ENCODE measurements around the gene BICC1.

The BICC1 gene

DNA sequence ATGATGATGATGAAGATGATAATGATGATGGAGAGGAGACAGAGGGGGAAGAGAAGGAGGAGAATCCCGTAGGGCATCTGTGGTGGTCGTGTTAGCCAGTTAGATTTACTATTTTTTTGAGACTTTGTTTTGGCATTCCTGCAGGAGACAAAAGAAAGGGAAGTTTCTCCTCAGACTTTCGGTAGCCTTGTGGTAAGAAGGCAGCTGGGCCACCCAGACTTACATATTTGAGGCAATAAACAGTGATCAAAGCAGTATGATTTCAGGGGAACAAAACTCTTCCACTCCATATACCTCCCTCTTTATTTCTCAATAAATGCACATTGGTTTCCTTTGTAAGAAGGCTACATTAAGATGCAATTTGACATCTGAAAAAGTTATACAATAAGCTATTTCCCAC, 32.4 kb upstream of the BICC1 start:
- no peak overlapping the region for H3K27ac ChIP-seq (ENCODE audit: low read depth, low read length, severe bottlenecking)
- 80 to 81% methylated on average over 2 to 3 of the region's 3 CpGs for WGBS, 2 experiments (ENCODE audit: insufficient coverage in 2 of 2)
- H3K4me1 ChIP-seq (ENCODE audit: control insufficient read depth, insufficient read depth, low read length, poor library complexity, severe bottlenecking), result peaks cover 19% of the 10 kb centered on the region
- H3K36me3 ChIP-seq (ENCODE audit: control insufficient read depth, insufficient read depth, low read length), result no peaks in the 10 kb centered on the region
- no peaks in the 10 kb centered on the region for H3K9me3 ChIP-seq (ENCODE audit: control insufficient read depth, low read length)
- H3K4me3 ChIP-seq (ENCODE audit: extremely low read depth, insufficient read depth, low read length, poor library complexity, severe bottlenecking), result no peak overlapping the region

DNA sequence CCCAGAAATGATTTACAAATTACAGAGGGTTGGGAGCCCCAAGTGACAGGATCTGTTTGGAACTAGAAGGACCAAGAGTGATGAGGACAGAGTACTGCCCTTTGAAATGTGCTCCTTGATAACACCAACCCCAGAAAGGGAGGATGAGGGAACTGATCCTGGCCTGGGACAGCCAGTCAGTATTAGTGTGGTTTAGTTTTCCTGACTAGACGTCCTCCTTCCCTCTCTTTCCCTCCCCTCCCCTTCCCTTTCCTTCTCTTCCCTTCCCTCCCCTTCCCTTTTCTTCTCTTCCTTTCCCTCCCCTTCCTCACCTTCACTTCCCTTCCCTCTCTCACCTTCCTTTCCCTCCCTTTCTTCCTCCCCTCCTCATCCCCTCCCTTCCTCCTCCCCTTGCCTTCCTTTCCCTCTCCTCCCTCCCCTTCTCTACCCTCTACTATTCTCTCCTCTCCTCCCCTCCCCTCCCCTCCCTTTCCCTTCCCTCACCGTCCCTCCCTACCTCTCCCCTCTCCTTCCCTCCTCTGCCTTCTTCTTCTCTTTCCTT, 31.0 kb upstream of the BICC1 start:
- H3K4me3 ChIP-seq (ENCODE audit: extremely low read depth, insufficient read depth, low read length, poor library complexity, severe bottlenecking), result no peak overlapping the region
- no peaks in the 10 kb centered on the region for H3K9me3 ChIP-seq (ENCODE audit: control insufficient read depth, low read length)
- H3K36me3 ChIP-seq (ENCODE audit: control insufficient read depth, insufficient read depth, low read length), result no peaks in the 10 kb centered on the region
- WGBS, 2 experiments (ENCODE audit: insufficient coverage in 2 of 2), result 30 to 33% methylated on average over 1 of the region's 2 CpGs
- no peak overlapping the region for H3K27ac ChIP-seq (ENCODE audit: low read depth, low read length, severe bottlenecking)
- peaks cover 6% of the 10 kb centered on the region for H3K4me1 ChIP-seq (ENCODE audit: control insufficient read depth, insufficient read depth, low read length, poor library complexity, severe bottlenecking)

DNA sequence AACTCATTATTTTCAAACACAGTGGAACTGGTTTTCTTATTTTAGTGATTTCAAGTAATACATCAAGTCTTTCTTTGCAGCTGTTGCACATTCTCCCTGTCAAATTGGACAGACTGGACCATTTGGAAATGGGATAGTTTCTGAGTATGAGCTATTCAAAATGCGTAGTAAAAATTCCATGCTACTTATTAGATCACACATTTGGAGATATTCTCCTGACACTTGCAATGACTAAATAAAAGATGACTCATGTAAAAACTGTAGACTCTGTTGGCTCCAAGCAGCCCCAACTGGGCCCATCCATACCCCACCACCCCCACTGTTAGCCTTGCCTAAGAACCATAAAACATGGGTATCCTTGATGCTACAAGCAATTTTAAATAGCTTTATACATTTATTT, 25.9 kb upstream of the BICC1 start:
- H3K36me3 ChIP-seq (ENCODE audit: control insufficient read depth, insufficient read depth, low read length), result no peaks in the 10 kb centered on the region
- no peaks in the 10 kb centered on the region for H3K4me1 ChIP-seq (ENCODE audit: control insufficient read depth, insufficient read depth, low read length, poor library complexity, severe bottlenecking)
- H3K4me3 ChIP-seq (ENCODE audit: extremely low read depth, insufficient read depth, low read length, poor library complexity, severe bottlenecking), result no peak overlapping the region
- no CpG with 5 or more reads among the region's 1 CpG for WGBS, 2 experiments (ENCODE audit: insufficient coverage in 2 of 2)
- no peak overlapping the region for H3K27ac ChIP-seq (ENCODE audit: low read depth, low read length, severe bottlenecking)
- no peaks in the 10 kb centered on the region for H3K9me3 ChIP-seq (ENCODE audit: control insufficient read depth, low read length)

DNA sequence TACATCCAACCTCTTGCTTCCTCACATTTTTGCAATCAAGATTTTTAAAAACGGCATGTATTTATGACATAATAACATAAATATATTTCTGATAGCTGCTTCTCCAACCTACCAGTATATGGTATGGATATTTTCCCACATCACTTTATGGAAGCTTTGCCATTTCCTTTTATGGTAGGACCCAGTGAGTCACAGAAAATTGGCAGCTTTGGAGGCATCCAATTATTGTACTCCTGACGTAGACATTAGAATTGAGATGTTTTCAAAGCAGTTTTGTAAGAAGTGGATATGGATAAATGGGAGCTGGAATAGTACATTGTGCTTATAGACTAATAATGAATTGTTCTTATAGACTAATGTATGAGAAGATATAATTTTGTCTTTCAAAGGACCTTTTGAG, 23.8 kb upstream of the BICC1 start:
- WGBS, 2 experiments (ENCODE audit: insufficient coverage in 2 of 2), result 100% methylated on average over 1 of the region's 2 CpGs
- Histone ChIP-seq H3K27ac (ENCODE audit: low read depth, low read length, severe bottlenecking) (no peak overlapping the region), H3K36me3 (ENCODE audit: control insufficient read depth, insufficient read depth, low read length) (no peaks in the 10 kb centered on the region), H3K9me3 (ENCODE audit: control insufficient read depth, low read length) (no peaks in the 10 kb centered on the region), H3K4me1 (ENCODE audit: control insufficient read depth, insufficient read depth, low read length, poor library complexity, severe bottlenecking) (no peaks in the 10 kb centered on the region), H3K4me3 (ENCODE audit: extremely low read depth, insufficient read depth, low read length, poor library complexity, severe bottlenecking) (no peak overlapping the region)

DNA sequence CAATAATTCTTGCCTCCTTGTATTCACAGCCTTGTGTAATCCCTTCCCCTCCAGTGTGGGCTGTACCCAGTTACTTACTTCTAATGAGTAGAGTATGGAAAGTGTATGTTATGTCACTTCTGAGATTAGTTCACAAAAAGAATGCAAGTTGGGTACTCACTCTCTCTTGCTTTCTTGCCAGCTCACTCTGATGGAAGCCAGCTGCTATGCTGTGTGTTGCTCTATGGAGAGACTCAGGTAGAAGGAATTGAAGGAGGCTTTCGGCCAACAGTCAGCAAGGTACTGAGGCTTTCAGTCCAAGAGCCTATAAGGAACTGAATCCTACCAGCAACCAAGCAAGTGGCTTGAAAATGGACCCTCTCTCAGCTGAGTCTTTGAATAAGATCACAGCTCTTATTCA, 9.7 kb upstream of the BICC1 start:
- Histone ChIP-seq H3K9me3 (ENCODE audit: control insufficient read depth, low read length) (no peaks in the 10 kb centered on the region), H3K27ac (ENCODE audit: low read depth, low read length, severe bottlenecking) (no peak overlapping the region), H3K4me3 (ENCODE audit: extremely low read depth, insufficient read depth, low read length, poor library complexity, severe bottlenecking) (no peak overlapping the region), H3K36me3 (ENCODE audit: control insufficient read depth, insufficient read depth, low read length) (no peaks in the 10 kb centered on the region), H3K4me1 (ENCODE audit: control insufficient read depth, insufficient read depth, low read length, poor library complexity, severe bottlenecking) (no peaks in the 10 kb centered on the region)
- WGBS, 2 experiments (ENCODE audit: insufficient coverage in 2 of 2), result 86% methylated on average over 1 of the region's 1 CpG

DNA sequence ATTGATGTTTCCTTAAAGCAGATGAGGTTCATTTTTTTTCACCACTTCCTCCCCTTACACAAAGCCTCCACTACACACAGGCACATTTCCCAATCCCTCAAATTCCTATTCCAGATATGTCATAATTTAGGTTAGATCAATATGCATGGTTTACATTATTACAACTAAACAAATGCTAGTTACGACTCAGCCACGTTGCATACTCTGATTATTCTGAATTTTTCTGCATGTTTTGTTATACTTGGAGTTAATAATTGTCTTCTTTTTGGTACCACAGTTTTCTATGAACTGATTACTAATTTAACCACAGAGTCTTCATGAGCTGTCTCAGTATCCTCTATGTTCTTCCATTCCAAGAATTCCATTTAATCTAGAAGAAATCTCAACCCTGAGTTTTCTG, 4.4 kb upstream of the BICC1 start:
- H3K27ac ChIP-seq (ENCODE audit: low read depth, low read length, severe bottlenecking), result no peak overlapping the region
- H3K4me3 ChIP-seq (ENCODE audit: extremely low read depth, insufficient read depth, low read length, poor library complexity, severe bottlenecking), result no peak overlapping the region
- no peaks in the 10 kb centered on the region for H3K36me3 ChIP-seq (ENCODE audit: control insufficient read depth, insufficient read depth, low read length)
- no peaks in the 10 kb centered on the region for H3K9me3 ChIP-seq (ENCODE audit: control insufficient read depth, low read length)
- H3K4me1 ChIP-seq (ENCODE audit: control insufficient read depth, insufficient read depth, low read length, poor library complexity, severe bottlenecking), result no peaks in the 10 kb centered on the region
- no CpG with 5 or more reads among the region's 2 CpGs for WGBS, 2 experiments (ENCODE audit: insufficient coverage in 2 of 2)

DNA sequence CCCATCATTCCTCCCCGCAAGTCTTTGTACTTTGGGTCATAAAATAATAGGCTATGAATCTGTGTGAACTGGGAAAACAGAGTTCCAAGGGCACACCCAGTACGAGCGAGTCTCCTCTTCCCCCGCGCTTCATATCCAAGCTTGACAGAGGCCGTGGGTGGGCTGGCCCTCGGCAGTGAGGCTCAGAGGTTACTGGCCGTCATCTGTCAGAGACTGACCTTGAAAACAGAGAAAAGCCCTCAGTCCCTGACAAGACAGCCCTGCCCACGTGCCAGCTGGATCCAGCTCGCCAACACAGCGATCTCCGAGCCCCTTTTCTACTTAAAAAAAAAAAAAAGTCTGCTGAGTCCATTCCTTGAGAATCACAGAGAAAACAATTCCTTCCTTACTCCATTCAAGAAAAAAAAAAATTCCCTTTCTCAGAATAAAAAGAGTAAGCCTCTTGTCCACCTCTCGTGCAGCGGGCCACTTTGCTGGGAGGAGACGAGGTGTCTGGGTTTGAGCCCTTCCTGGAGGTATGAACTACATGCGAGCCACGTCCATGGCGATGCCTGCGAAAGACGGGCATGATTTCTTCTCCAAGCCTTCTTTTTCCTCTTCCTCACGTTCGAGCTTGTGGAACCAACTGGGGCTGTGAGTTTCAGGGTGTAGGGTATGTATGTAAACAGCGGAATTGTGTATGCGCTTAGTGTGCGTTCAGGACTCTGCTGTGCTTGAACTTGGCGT, 744 bp upstream of the BICC1 start:
- Histone ChIP-seq H3K4me3 (ENCODE audit: extremely low read depth, insufficient read depth, low read length, poor library complexity, severe bottlenecking) (peak overlapping the region; percentile 20), H3K9me3 (ENCODE audit: control insufficient read depth, low read length) (no peaks in the 10 kb centered on the region), H3K36me3 (ENCODE audit: control insufficient read depth, insufficient read depth, low read length) (no peaks in the 10 kb centered on the region), H3K27ac (ENCODE audit: low read depth, low read length, severe bottlenecking) (no peak overlapping the region), H3K4me1 (ENCODE audit: control insufficient read depth, insufficient read depth, low read length, poor library complexity, severe bottlenecking) (no peaks in the 10 kb centered on the region)
- 59 to 66% methylated on average over 12 to 17 of the region's 26 CpGs for WGBS, 2 experiments (ENCODE audit: insufficient coverage in 2 of 2)

DNA sequence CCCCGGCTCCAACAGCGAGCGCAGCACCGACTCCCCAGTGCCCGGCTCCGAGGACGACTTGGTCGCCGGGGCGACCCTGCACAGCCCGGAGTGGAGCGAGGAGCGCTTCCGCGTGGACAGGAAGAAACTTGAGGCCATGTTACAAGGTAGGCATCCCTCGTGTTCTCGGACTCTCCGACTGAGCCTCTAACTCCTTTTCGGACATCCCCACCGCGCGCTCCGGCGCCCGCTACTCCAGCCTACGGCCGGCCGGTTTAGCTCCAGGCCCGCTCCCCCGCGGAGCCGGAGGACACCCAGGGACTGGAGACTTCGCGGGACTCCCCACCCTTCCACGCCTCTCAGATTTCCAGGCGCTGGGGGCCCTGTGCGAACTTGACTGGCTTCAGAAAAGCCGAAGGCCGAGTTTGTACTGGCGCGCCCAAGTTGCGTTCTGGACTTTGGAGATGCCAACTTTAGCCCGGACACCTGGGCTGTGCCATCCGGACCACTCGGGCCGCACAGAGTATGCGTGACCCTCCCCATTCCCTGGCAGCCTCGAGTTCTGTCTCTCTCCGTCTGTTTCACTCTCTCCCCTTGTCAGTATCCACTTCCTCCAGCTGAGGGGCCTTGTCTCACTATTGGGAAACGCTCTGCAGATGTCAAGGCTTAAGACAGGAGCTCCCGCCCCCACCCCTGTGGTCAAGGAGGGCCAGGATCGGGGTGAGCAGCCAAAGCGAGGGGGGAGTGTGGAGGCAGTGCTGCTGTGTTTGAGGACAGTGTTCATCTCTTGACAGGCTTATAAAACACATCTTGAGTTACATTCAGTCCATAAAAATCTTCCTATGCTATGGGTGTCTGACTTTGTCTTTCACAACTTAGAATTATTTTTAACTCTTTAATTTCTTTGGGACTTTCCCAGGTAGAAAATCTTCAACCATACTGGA, 777 bp downstream of the BICC1 start:
- H3K4me1 ChIP-seq (ENCODE audit: control insufficient read depth, insufficient read depth, low read length, poor library complexity, severe bottlenecking), result no peaks in the 10 kb centered on the region
- 1 to 2% methylated on average over 30 to 39 of the region's 53 CpGs for WGBS, 2 experiments (ENCODE audit: insufficient coverage in 2 of 2)
- no peaks in the 10 kb centered on the region for H3K36me3 ChIP-seq (ENCODE audit: control insufficient read depth, insufficient read depth, low read length)
- H3K9me3 ChIP-seq (ENCODE audit: control insufficient read depth, low read length), result no peaks in the 10 kb centered on the region
- no peak overlapping the region for H3K27ac ChIP-seq (ENCODE audit: low read depth, low read length, severe bottlenecking)
- peak overlapping the region; percentile 64 for H3K4me3 ChIP-seq (ENCODE audit: extremely low read depth, insufficient read depth, low read length, poor library complexity, severe bottlenecking)

DNA sequence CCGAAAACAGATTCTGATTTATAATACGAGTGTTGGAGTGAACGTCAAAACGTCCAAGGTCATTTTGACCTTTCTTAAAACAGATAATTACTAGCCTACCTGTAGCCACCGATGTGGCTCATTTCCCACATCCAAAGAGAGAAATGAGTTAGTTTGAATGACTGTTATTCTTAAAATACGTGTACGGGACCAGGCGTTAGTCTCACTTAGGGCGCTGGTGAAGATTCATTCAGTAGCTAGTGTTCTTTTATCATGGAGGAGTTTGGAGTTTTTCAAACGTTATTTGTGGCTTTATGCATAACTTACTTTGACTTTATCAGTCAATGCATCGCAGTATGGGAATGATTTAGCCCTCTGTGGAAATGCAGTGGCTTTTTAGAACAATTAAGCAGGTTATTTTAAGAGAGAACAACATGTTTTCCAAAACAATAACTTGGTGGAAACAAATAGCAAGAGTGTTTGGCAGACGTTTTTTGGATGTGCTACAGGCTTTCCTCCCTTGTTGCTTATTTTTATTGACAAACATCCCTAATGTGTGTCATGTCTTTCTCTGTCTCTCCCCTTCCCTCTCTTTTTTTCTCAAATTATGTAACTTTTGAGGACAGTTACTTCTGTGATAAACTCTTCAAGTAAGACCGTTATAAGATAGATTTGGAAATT, 1.6 kb downstream of the BICC1 start:
- Histone ChIP-seq H3K4me1 (ENCODE audit: control insufficient read depth, insufficient read depth, low read length, poor library complexity, severe bottlenecking) (peaks cover 4% of the 10 kb centered on the region), H3K9me3 (ENCODE audit: control insufficient read depth, low read length) (no peaks in the 10 kb centered on the region), H3K27ac (ENCODE audit: low read depth, low read length, severe bottlenecking) (no peak overlapping the region), H3K4me3 (ENCODE audit: extremely low read depth, insufficient read depth, low read length, poor library complexity, severe bottlenecking) (peak overlapping the region; percentile 64), H3K36me3 (ENCODE audit: control insufficient read depth, insufficient read depth, low read length) (no peaks in the 10 kb centered on the region)
- WGBS, 2 experiments (ENCODE audit: insufficient coverage in 2 of 2), result 74 to 100% methylated on average over 4 to 7 of the region's 13 CpGs

DNA sequence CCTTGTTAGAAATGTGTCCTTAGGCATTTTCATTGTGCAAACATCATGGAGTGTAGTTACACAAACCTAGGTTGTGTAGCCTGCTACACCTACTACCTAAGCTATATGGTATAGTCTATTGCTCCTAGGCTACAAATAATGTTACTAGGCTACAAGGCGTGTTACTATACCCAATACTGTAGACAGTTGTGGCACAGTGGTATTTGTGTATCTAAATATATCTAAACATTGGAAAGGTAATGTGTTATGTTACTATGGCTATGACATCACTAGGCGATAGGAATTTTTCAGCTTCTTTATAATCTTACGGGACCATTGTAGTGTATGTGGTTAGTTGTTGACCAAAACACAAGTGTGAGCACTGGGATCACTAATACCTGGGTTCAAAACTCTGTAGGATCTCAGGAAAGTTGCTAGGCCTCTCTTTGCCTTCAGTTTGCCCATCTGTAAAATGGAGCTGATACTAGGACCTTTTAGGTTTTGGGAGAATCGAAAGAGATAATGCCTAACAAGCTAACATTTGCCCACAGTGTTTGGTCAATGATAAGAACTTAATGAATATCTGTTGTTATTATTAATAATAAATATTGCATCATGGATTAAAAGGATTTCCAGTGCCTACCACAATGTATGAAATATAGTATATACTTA, 2.7 kb downstream of the BICC1 start:
- Histone ChIP-seq H3K4me3 (ENCODE audit: extremely low read depth, insufficient read depth, low read length, poor library complexity, severe bottlenecking) (no peak overlapping the region), H3K4me1 (ENCODE audit: control insufficient read depth, insufficient read depth, low read length, poor library complexity, severe bottlenecking) (peaks cover 4% of the 10 kb centered on the region), H3K9me3 (ENCODE audit: control insufficient read depth, low read length) (no peaks in the 10 kb centered on the region), H3K27ac (ENCODE audit: low read depth, low read length, severe bottlenecking) (no peak overlapping the region), H3K36me3 (ENCODE audit: control insufficient read depth, insufficient read depth, low read length) (no peaks in the 10 kb centered on the region)
- 100% methylated on average over 1 to 2 of the region's 4 CpGs for WGBS, 2 experiments (ENCODE audit: insufficient coverage in 2 of 2)
